Ramos (cell line): Measurements from ENCODE around the gene ACAD11.

Experiments used
- in situ Hi-C: fragments of 300-500 bp; cut with MboI; formaldehyde crosslinking; loops from one replicate; pipeline ENCODE4 v1.14.3; 2022; ENCODE audit warnings: low sequenced_read_pairs; ENCODE audit not compliant: unreplicated experiment

The ACAD11 gene, protein sequence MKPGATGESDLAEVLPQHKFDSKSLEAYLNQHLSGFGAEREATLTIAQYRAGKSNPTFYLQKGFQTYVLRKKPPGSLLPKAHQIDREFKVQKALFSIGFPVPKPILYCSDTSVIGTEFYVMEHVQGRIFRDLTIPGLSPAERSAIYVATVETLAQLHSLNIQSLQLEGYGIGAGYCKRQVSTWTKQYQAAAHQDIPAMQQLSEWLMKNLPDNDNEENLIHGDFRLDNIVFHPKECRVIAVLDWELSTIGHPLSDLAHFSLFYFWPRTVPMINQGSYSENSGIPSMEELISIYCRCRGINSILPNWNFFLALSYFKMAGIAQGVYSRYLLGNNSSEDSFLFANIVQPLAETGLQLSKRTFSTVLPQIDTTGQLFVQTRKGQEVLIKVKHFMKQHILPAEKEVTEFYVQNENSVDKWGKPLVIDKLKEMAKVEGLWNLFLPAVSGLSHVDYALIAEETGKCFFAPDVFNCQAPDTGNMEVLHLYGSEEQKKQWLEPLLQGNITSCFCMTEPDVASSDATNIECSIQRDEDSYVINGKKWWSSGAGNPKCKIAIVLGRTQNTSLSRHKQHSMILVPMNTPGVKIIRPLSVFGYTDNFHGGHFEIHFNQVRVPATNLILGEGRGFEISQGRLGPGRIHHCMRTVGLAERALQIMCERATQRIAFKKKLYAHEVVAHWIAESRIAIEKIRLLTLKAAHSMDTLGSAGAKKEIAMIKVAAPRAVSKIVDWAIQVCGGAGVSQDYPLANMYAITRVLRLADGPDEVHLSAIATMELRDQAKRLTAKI

GRCh38 chr3:132659365-132660051, at the start of gene ACAD11:
ACAD11 (minus strand) TSS chr3:132659809; CDS start chr3:132659751, 58 bp downstream.
- in situ Hi-C loops, result no loop called here

DNA sequence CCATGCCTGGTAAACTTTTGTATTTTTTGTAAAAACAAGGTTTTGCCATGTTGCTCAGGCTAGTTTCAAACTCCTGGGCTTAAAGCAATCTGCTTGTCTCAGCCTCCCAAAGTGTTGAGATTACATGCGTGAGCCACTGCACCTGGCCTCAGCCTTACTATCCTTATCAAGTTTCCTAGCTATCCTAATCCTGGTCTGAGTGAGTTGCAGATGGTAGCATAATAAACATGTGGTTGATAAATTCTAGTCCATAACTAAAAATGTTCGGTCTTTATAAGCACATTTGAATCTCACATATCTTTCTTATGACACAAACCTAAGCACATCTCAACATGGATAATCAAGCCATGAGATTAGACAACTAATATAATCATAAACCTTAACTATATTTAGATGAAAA, 44.1 kb upstream of the ACAD11 start:
- in situ Hi-C loops, result no loop called here

DNA sequence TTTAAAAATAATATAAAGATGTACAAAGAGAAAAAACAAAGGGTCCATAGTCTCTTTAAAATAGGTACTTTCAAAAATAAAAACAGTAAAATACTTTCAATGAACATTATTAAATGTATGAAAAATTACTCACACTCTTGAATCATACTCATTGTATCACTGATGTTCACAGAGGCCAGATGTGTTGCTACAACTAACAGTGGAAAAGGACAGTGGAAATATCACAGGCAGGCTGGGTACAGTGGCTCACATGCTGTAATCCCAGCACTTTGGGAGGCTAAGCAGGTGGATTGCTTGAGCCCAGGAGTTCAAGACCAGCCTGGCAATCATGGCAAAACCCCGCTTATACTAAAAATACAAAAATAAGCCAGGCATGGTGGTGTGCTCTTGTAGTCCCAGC, 35.8 kb upstream of the ACAD11 start:
- in situ Hi-C loops, result no loop called here

GRCh38 chr3:132694991-132695390, 35.4 kb upstream of the ACAD11 start:
- in situ Hi-C loops, result no loop called here

- in situ Hi-C loops, result no loop called here
Measured at GRCh38 chr3:132690040-132690439, 30.4 kb upstream of the ACAD11 start.

GRCh38 chr3:132682201-132682600, 22.6 kb upstream of the ACAD11 start:
- in situ Hi-C loops, result no loop called here

- in situ Hi-C loops, result no loop called here
Measured at GRCh38 chr3:132681421-132681820, 21.8 kb upstream of the ACAD11 start.

GRCh38 chr3:132679911-132680310, 20.3 kb upstream of the ACAD11 start:
- in situ Hi-C loops, result no loop called here

- in situ Hi-C loops, result no loop called here
Measured at GRCh38 chr3:132675408-132675807, 15.8 kb upstream of the ACAD11 start.

- in situ Hi-C loops, result no loop called here
Measured at GRCh38 chr3:132669256-132669777, 9.7 kb upstream of the ACAD11 start.

DNA sequence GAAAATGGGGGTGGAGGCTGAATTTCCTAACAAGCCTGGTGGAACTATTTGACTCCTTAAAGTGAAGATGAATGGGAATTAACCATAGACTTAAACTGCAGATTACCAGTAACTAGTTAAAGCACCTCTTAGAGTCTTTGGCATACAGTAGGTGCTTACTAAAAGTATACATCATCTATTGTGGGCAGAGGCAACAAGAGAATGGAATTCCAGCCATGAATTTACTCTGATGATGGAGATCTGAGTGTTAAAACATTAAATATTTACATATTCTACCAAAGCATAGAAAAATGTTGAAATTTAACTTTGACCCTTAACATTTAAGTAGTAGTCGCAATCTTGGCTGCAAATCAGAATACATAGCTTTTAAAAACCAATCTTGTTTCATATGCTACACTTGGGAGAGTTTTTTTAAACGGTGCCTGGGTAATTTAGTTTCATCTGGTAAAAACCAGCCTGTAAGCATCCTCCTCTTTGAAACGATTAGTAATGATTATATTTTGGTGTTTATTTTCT, 5.7 kb upstream of the ACAD11 start:
- in situ Hi-C loops, result no loop called here

- in situ Hi-C loops, result no loop called here
Measured at GRCh38 chr3:132662212-132662611, 2.6 kb upstream of the ACAD11 start.

- in situ Hi-C loops, result no loop called here
Measured at GRCh38 chr3:132661101-132661500, 1.5 kb upstream of the ACAD11 start.

DNA sequence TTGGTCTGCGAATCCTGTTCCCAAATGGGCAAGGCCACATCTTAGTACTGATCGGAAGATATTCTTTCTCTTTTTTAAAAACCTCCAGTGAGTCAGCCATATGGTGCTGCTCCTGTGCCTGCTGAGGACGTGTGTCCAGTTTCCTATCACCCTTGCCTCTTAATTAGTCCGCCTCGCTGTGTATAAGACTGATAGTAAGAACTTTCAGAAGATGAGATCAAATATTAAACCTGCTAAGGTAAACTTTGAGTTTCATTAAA, 1.1 kb upstream of the ACAD11 start:
- in situ Hi-C loops, result no loop called here

- in situ Hi-C loops, result no loop called here
Measured at GRCh38 chr3:132660052-132660810, 622 bp upstream of the ACAD11 start, which contains the start of gene UBA5. UBA5 (plus strand) TSS chr3:132660329; CDS start chr3:132660538, 209 bp downstream.

GRCh38 chr3:132659000-132659364, 627 bp downstream of the ACAD11 start:
- in situ Hi-C loops, result no loop called here

DNA sequence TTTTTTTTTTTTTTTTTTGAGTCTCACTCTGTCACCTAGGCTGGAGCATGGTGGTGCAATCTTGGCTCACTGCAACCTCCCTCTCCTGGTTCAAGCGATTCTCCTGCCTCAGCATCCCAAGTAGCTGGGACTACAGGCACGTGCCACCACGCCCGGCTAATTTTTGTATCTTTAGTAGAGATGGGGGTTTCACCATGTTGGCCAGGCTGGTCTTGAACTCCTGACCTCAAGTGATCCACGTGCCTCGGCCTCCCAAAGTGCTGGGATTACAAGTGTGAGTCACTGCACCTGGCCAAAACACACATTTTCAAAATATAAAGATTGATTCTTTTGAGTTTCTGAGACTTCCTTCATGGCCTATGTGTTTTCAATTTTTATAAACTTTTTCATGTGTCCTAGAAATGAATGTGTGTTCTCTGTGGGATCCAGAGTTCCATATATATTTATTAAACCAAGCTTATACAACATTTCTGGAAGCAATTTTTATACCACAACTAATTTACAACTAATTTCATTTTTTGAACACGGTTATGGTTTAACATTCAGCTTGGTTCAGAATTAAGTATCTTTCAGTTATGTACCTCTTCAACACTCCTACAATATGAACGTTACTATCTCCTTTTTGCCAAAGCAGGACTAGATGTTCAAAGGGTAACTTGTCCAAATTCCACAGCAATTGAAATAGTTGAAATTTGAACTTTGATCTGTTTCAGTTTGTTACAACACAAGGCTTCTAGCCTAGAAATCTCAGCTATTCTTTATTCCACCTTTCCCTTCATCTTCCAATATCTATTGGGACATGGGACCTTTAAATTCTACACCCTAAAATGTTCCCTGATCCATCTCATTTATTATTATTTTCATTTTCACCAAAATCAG, 1.5 kb downstream of the ACAD11 start:
- in situ Hi-C loops, result no loop called here

DNA sequence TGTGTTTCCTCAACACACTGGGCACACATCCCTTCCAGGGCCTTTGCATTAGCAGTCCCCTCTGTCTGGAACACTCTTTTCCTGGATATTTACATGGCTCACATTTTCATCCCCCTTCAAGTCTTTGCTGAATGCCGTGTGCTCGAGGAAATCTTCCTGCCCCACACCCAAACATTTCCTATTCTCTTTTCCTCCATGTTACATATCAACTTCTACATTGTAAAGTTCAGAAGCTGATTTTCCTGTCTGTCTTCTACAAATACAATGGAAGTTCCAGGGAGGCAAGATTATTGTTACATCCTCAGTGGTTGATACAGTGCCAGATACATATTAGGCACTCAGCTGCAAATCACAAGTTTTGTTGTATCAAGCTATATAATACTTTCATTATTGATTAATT, 4.1 kb downstream of the ACAD11 start:
- in situ Hi-C loops, result no loop called here

- in situ Hi-C loops, result no loop called here
Measured at GRCh38 chr3:132654721-132655120, 4.9 kb downstream of the ACAD11 start.
